Uterus (tissue), 2 donors: Measurements from ENCODE around the gene GKN2.

ENCODE experiments used
- POLR2A ChIP-seq, 2 donors: fragments of 450-650 bp; IDR thresholded peaks; one replicate each; pipeline ENCODE4 v1.6.1; 2016; ENCODE audit warnings: antibody characterized with exemption in 2 of 2, mild to moderate bottlenecking in 1 of 2, moderate library complexity in 1 of 2
- TF ChIP-seq, protein P1 (sequence below), 4 experiments: fragments of 200-600 bp in 2 of 4; fragments of 450-650 bp in 2 of 4; sonication (generic) in 2 of 4; IDR thresholded peaks; one replicate each; pipeline ENCODE4 v1.5.1; 2016 to 2019; ENCODE audit warnings: antibody characterized with exemption in 4 of 4, mild to moderate bottlenecking in 2 of 4, moderate library complexity in 1 of 4

DNA sequence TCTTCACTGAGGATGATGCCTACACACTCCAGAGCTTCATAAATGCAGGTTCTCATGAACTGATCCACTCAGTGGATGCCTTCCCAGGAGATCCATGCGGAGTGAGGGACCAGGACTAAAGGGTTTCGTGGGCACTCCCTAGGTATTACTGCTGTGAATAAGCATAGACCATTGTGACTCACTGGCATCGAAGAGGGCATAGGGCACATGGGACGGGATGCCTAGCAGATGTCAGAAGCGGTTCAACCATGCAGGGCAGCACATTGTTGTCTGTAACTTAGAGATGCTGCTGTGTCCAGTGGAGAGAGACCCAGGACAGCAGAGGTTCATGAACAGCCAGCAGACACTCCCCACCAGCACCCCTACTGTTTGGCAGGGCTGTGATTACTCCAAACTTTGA lies 17.2 kb downstream of the GKN2 start:
- TF ChIP-seq POLR2A (IDR thresholded peaks at IDR 0.05): no peak
- TF ChIP-seq, protein P1, sequence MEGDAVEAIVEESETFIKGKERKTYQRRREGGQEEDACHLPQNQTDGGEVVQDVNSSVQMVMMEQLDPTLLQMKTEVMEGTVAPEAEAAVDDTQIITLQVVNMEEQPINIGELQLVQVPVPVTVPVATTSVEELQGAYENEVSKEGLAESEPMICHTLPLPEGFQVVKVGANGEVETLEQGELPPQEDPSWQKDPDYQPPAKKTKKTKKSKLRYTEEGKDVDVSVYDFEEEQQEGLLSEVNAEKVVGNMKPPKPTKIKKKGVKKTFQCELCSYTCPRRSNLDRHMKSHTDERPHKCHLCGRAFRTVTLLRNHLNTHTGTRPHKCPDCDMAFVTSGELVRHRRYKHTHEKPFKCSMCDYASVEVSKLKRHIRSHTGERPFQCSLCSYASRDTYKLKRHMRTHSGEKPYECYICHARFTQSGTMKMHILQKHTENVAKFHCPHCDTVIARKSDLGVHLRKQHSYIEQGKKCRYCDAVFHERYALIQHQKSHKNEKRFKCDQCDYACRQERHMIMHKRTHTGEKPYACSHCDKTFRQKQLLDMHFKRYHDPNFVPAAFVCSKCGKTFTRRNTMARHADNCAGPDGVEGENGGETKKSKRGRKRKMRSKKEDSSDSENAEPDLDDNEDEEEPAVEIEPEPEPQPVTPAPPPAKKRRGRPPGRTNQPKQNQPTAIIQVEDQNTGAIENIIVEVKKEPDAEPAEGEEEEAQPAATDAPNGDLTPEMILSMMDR (IDR thresholded peaks at IDR 0.05): no peak
